GM18867 (cell line): Measurements from ENCODE around the gene MTF1.
A peak's percentile ranks its signal among the peaks of the same experiment; 100 is the strongest.
"Not testable (repeated sequence)": the region's sequence is repeated elsewhere in the genome, so short reads cannot be mapped to it uniquely, and the experiment has no call there.

ENCODE experiments used
- ATAC-seq: cut with Tn5 transposase; IDR thresholded peaks from one replicate; pipeline ENCODE4 v1.9.1; 2021; ENCODE audit warnings: mild to moderate bottlenecking, moderate library complexity; ENCODE audit not compliant: unreplicated experiment

The MTF1 gene

GRCh38 chr1:37859507-37860345 lies at the start of gene MTF1:
TSS of gene MTF1 (minus strand) at chr1:37859592. CDS start at chr1:37857658, 1,934 bp downstream.
- peak; percentile 90 for ATAC-seq

- not testable (repeated sequence) for ATAC-seq
Measured at GRCh38 chr1:37908531-37908930, 49.1 kb upstream of the MTF1 start.

- ATAC-seq = not testable (repeated sequence)
Measured at GRCh38 chr1:37907416-37908125, 48.2 kb upstream of the MTF1 start.

GRCh38 chr1:37906591-37906990 lies 47.2 kb upstream of the MTF1 start:
- not testable (repeated sequence) for ATAC-seq

DNA sequence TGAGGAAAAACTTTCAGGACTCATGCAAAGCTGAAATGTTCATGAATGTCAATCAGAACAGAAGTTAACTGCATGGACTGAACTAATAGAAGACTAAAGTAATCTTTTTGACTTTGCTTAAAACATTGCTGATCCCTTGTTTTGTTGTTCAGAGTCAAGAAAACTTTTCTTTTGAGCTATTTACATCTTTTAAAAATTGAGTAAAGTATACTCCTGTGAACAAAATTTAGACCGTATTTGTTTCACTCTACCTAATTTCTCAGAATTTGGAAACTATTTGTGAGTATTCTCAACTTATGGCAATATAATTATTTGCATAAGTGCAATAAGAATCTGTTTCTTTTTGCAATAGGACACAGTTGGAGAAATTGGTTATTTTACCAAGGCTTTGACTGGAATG lies 46.3 kb upstream of the MTF1 start:
- no peak for ATAC-seq

GRCh38 chr1:37903921-37904320 lies 44.5 kb upstream of the MTF1 start:
- ATAC-seq = not testable (repeated sequence)

DNA sequence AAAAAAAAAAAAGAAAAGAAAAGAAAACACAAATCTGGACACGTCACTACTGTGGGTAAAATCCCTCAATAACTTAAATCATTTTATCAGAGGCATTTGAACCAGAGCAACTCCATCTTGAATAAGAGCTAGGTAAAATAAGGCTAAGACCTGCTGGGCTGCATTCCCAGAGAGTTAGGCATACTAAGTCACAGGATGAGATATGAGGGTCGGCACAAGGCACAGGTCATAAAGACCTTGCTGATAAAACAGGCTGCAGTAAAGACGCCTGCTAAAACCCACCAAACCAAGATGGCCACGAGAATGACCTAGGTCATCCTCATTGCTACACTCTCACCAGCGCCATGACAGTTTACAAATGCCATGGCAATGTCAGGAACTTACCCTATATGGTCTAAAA lies 43.6 kb upstream of the MTF1 start:
- ATAC-seq = no peak

DNA sequence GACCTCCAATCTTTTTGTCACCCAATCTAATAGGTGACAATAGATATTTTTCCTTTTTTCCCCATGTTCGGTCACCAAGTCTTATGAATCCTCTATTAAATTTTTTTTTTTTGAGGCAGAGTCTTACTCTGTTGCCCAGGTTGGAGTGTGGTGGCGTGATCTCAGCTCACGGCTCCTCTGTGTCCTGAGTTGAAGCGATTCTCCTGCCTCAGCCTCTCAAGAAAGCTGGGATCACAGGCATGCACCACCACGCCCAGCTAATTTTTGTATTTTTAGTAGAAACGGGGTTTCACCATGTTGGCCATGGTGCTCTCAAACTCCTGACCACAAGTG lies 42.5 kb upstream of the MTF1 start:
- no peak for ATAC-seq

- ATAC-seq = peak; percentile 58
Measured at GRCh38 chr1:37901191-37901892, 42.0 kb upstream of the MTF1 start.

DNA sequence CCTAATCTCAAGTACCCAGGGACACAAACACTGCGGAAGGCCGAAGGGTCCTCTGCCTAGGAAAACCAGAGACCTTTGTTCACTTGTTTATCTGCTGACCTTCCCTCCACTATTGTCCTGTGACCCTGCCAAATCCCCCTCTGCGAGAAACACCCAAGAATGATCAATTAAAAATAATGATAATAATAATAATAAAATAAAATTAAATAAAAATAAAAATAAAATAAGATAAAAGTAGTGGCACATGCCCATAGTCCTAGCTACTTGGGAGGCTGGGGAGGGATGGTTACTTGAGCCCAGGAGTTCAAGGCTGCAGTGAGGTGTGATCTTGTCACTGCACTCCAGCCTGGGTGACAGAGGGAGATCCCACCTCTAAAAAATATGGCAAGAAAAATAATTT lies 38.2 kb upstream of the MTF1 start:
- ATAC-seq = not testable (repeated sequence)

DNA sequence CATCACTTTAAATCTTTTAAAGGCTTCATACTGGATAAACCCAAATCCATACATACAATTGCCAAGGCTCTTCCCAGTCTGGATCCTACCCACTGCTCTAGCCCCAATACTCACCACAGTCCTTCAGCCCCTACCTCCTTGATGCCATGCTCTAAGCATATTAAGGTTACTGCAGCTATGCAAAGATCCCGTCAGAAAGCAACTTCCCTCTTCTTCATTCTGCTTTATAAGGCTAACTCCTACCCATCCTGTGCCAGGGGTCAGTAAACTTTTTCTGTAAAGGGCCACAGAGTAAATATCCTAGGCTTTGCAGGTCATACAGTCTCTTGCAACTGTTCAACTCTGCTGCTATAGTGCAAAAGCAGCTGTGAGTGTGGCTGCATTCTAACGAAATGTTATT lies 34.3 kb upstream of the MTF1 start:
- no peak for ATAC-seq

DNA sequence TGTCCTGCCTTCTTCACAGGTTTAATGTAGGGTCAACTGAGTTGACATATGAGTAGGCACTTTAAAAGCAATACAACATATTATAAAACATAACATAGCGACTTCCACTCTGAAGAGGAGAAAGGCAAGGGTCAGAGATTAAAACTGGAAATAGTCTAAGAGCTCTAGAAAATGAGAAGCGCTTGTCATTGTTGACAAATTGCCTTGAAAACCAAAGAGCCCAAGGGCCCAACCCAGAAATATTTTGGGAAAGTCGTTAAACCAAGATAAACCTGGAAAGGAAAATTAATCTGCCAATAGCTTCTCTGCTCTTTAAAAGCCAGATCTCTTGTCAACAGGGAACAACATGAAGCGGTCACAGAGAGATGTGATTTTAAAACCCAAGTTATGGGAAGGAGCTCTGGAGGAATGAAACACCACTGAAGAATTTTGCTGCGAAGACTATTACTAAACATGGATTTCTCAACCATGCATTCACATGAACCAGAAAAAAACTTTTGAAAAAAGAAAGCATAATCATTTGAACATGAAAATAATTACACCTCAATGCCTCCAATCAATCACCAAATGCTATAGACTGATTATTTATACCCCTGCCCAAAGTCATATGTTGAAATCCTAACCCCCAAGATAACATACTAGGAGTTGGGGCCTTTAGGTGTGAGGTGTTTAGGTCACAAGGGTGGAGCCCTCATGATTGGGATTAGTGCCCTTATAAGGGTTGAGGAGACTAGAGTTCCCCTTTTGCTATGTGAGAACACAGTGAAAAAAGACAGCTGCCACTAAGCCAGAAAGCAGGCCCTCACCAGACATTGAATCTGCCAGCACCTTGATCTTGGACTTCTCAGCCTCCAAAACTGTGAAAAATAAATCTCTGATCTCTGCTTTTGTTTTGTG lies 33.0 kb upstream of the MTF1 start:
- no peak for ATAC-seq

- ATAC-seq = no peak
Measured at GRCh38 chr1:37890378-37891014, 31.1 kb upstream of the MTF1 start.

DNA sequence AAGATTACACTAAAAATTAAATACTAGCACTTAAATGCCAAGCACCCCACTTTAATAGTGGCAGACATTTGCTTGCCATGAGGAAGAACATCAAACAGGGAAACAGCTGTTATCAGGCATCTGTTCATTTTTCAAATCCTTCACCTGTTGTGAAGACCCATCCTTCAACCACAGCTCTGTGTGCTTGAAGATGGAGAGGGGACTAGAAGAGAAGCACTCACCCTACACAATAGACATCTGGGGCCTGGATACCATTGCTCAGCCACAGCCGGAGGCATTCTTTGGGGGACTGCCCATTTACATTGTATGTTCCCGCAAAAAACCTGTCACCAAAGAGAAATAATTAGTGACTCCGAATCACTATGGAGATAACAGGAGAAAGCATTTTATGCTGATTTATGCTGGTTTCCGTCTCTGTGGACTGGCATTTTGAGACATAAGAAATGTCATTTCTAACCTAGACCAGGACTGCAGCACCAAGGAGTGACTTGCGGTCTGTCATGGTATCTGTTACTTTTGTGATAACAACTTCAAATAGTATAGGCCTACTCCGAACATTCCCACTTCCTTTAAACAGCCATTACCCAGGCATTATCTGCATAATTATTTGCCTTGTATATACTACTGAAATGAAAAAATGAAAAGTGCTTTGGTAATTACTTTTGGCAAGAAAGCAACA lies 28.8 kb upstream of the MTF1 start:
- no peak for ATAC-seq

- ATAC-seq = no peak
Measured at GRCh38 chr1:37884145-37884544, 24.8 kb upstream of the MTF1 start.

DNA sequence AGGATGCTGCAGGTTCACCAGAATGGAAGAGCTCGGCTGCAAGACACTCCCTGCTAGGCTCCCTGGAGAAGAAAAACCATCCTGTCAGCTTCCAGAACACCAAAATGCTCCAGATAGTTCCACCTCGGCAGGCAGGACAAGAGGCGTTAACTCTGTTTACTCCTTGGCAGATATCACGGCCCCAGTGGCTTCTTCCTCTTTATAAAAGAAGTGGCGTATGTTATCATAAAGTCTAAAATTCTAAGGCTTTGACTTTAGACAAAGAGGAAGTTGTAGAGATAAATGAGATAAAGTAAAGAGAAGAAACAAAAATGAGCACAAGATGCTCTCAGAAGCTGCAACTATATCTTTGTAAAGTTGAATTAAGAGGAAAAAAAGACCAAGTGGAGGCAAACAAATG lies 24.3 kb upstream of the MTF1 start:
- no peak for ATAC-seq

DNA sequence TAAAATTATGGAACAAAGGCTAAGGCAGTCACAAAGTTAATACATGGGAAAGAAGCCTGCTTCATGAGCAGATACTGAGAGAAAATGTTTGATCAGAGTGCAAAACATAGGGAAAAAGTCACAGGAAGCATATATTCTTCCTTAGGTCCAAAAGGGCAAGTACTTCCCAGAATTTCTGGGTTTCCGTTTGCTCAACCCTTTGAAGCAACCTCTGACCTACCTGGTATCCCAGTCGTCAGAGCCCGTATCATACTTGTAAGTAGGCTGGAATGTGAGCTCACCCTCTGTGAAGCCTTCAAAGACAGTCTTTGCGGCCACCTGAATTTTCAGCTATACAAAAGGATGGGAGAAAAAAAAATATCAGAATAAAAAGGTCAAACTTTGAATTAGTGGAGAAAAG lies 20.5 kb upstream of the MTF1 start:
- no peak for ATAC-seq

- no peak for ATAC-seq
Measured at GRCh38 chr1:37878071-37878470, 18.7 kb upstream of the MTF1 start.

GRCh38 chr1:37875833-37876232 lies 16.4 kb upstream of the MTF1 start:
- no peak for ATAC-seq

- no peak for ATAC-seq
Measured at GRCh38 chr1:37872692-37873091, 13.3 kb upstream of the MTF1 start.
